Caco-2 (cell line): Measurements from ENCODE around the gene CCM2. TPM values are rescaled to one million over a fixed set of nuclear protein-coding genes. Genes with fewer than 3 reads are reported as not detected.

Experiments used
- BruUV-seq: library from RNA; stranded (reverse); fragments of 400-500 nt; replicated peaks from 2 replicates; lab custom pipeline; 2021; lab: Mats Ljungman, UMichigan
- CTCF ChIA-PET: fragments of 300-600 bp; sonication (Branson Sonifier 250); formaldehyde crosslinking; loops from one replicate; lab custom pipeline; 2022; ENCODE audit warnings: antibody characterized with exemption; lab: Charles Lee
- POLR2A ChIA-PET: fragments of 300-600 bp; sonication (Branson Sonifier 250); formaldehyde crosslinking; loops from one replicate; lab custom pipeline; 2022; ENCODE audit warnings: antibody characterized with exemption; lab: Charles Lee
- DNase-seq, 2 experiments: peaks; one replicate each; pipeline versions ENCODE4 v3.0.0 to v3.0.0-alpha.2; 2020 to 2022
- H3K27me3 ChIP-seq: replicated peaks from 2 replicates; pipeline ENCODE4 v1.6.0; 2011; ENCODE audit warnings: low read length; ENCODE audit not compliant: control insufficient read depth, insufficient read depth
- H3K36me3 ChIP-seq: 2 replicates; pipeline ENCODE4 v1.5.1; 2011; ENCODE audit warnings: low read length; ENCODE audit not compliant: control insufficient read depth, insufficient read depth
- H3K4me1 ChIP-seq: fragments of 250-450 bp; sonication (Bioruptor Pico); 2 replicates; pipeline ENCODE4 v1.5.1; 2020; ENCODE audit warnings: mild to moderate bottlenecking
- H3K4me3 ChIP-seq: 2 replicates; pipeline ENCODE4 v1.5.1; 2011; ENCODE audit warnings: low read depth, mild to moderate bottlenecking, control low read depth, low read length
- H3K9me3 ChIP-seq: fragments of 250-450 bp; sonication (Bioruptor Pico); 2 replicates; pipeline ENCODE4 v1.5.1; 2020; ENCODE audit warnings: mild to moderate bottlenecking, moderate library complexity
- H3K27ac Mint-ChIP-seq: one replicate; pipeline ENCODE4 v1.8.0; 2022; ENCODE audit warnings: mixed read lengths; ENCODE audit not compliant: unreplicated experiment
- H3K27me3 Mint-ChIP-seq: one replicate; pipeline ENCODE4 v1.8.0; 2022; ENCODE audit warnings: mixed read lengths; ENCODE audit not compliant: insufficient read depth, unreplicated experiment
- H3K36me3 Mint-ChIP-seq: one replicate; pipeline ENCODE4 v1.8.0; 2022; ENCODE audit warnings: mild to moderate bottlenecking, mixed read lengths; ENCODE audit not compliant: insufficient read depth, unreplicated experiment
- H3K4me1 Mint-ChIP-seq: one replicate; pipeline ENCODE4 v1.8.0; 2022; ENCODE audit warnings: low read depth, mixed read lengths; ENCODE audit not compliant: unreplicated experiment
- H3K4me3 Mint-ChIP-seq: one replicate; pipeline ENCODE4 v1.8.0; 2022; ENCODE audit warnings: mild to moderate bottlenecking, moderate library complexity, mixed read lengths; ENCODE audit not compliant: unreplicated experiment
- H3K9me3 Mint-ChIP-seq: one replicate; pipeline ENCODE4 v1.8.0; 2022; ENCODE audit warnings: mixed read lengths; ENCODE audit not compliant: unreplicated experiment
- CTCF ChIP-seq, 2 experiments: fragments of 200-600 bp in 1 of 2; IDR thresholded peaks; 1 replicate in 1 of 2; 2 replicates in 1 of 2; pipeline versions ENCODE4 v1.5.1 to v1.8.0; 2011 to 2022; ENCODE audit warnings: antibody characterized with exemption in 1 of 2, control low read depth in 1 of 2, inconsistent platforms in 1 of 2, low read depth in 1 of 2, low read length in 1 of 2, mild to moderate bottlenecking in 1 of 2, moderate library complexity in 1 of 2; ENCODE audit not compliant: insufficient read depth in 1 of 2, severe bottlenecking in 1 of 2, unreplicated experiment in 1 of 2
- intact Hi-C: fragments of 100-400 bp; cut with micrococcal nuclease; formaldehyde crosslinking; loops from one replicate; pipeline ENCODE4 v1.10.0; 2022; ENCODE audit not compliant: unreplicated experiment
- total RNA-seq: library from RNA; stranded (reverse); gene quantifications from 2 replicates; pipeline ENCODE4 v1.2.3, GENCODE V29; 2022

Gene CCM2
- total RNA-seq, 1 experiment from 2014 or later: 28.2 TPM

- Histone ChIP-seq H3K36me3 (peaks cover 2% of the 10 kb centered on the region), H3K27me3 (no peaks in the 10 kb centered on the region), H3K4me1 (no peaks in the 10 kb centered on the region), H3K4me3 (no peak overlapping the region), H3K9me3 (no peaks in the 10 kb centered on the region)
- POLR2A ChIA-PET: no interaction called here
- Mint-ChIP-seq H3K27ac (no peak overlapping the region), H3K4me3 (no peak overlapping the region), H3K27me3 (no peaks in the 10 kb centered on the region), H3K36me3 (peaks cover 23% of the 10 kb centered on the region), H3K4me1 (no peaks in the 10 kb centered on the region), H3K9me3 (no peaks in the 10 kb centered on the region)
- CTCF ChIA-PET: no interaction called here
- BruUV-seq: no TSS peak
- TF ChIP-seq CTCF (IDR thresholded peaks at IDR 0.05; ENCODE audit: insufficient read depth in 1 of 2, low read depth in 1 of 2, low read length in 1 of 2, severe bottlenecking in 1 of 2, unreplicated experiment in 1 of 2): no peak
- intact Hi-C loops: no loop called here
- DNase-seq: no peak
These were observed 65.3 kb downstream of the CCM2 start for GRCh38 chr7:45065031-45065995.

- H3K27me3 Mint-ChIP-seq: no peaks in the 10 kb centered on the region
- H3K27ac Mint-ChIP-seq: no peak overlapping the region
- Histone ChIP-seq H3K9me3 (no peaks in the 10 kb centered on the region), H3K27me3 (no peaks in the 10 kb centered on the region), H3K36me3 (peaks cover 2% of the 10 kb centered on the region), H3K4me1 (no peaks in the 10 kb centered on the region), H3K4me3 (no peak overlapping the region)
- CTCF ChIA-PET: no interaction called here
- H3K4me1 Mint-ChIP-seq: no peaks in the 10 kb centered on the region
- no peak for DNase-seq
- H3K4me3 Mint-ChIP-seq: no peak overlapping the region
- no peak for TF ChIP-seq CTCF (IDR thresholded peaks at IDR 0.05; ENCODE audit: insufficient read depth in 1 of 2, low read depth in 1 of 2, low read length in 1 of 2, severe bottlenecking in 1 of 2, unreplicated experiment in 1 of 2)
- BruUV-seq: no TSS peak
- POLR2A ChIA-PET: no interaction called here
- peaks cover 23% of the 10 kb centered on the region for H3K36me3 Mint-ChIP-seq
- intact Hi-C loops: no loop called here
- H3K9me3 Mint-ChIP-seq: no peaks in the 10 kb centered on the region
These were observed 66.4 kb downstream of the CCM2 start for GRCh38 chr7:45066409-45066808.

- H3K27ac Mint-ChIP-seq: no peak overlapping the region
- H3K36me3 ChIP-seq: peaks cover 2% of the 10 kb centered on the region
- no peaks in the 10 kb centered on the region for H3K27me3 Mint-ChIP-seq
- DNase-seq: no peak
- H3K36me3 Mint-ChIP-seq: peaks cover 23% of the 10 kb centered on the region
- no peak overlapping the region for H3K4me3 ChIP-seq
- H3K4me3 Mint-ChIP-seq: no peak overlapping the region
- BruUV-seq: no TSS peak
- H3K9me3 ChIP-seq: no peaks in the 10 kb centered on the region
- intact Hi-C loops: no loop called here
- CTCF ChIA-PET: no interaction called here
- no peaks in the 10 kb centered on the region for H3K9me3 Mint-ChIP-seq
- TF ChIP-seq CTCF (IDR thresholded peaks at IDR 0.05; ENCODE audit: insufficient read depth in 1 of 2, low read depth in 1 of 2, low read length in 1 of 2, severe bottlenecking in 1 of 2, unreplicated experiment in 1 of 2): no peak
- no peaks in the 10 kb centered on the region for H3K4me1 Mint-ChIP-seq
- POLR2A ChIA-PET: no interaction called here
- H3K4me1 ChIP-seq: no peaks in the 10 kb centered on the region
- no peaks in the 10 kb centered on the region for H3K27me3 ChIP-seq
These were observed 67.6 kb downstream of the CCM2 start for GRCh38 chr7:45067582-45067981.
